ENCODE results near the gene LDB1. TPM values are rescaled to one million over a fixed set of nuclear protein-coding genes. Genes with fewer than 3 reads are reported as not detected.

LDB1 gene
- total RNA-seq, 1 experiment from 2014 or later = 100 TPM

DNA sequence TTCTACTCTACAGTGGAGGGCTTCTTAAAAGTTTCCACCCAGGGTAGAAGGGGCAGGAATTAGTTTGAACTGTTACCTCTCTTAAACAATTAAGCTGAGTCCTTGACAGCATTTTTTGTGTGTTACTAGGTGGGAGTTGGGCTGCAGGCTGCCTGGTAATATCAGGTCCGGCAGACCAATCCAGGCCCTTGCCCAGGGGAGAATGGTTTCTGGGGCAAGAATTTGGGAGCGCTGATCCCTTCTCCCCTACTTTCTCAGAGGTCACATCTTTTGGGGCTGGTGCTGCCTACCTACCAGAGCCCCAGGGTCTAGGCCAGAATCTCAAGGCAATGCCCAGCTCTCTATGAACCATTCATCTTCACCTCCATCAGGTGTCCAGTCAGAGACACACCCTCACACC is 14.2 kb upstream of the LDB1 start:
- peak overlapping the region; percentile 90 for H3K27ac Mint-ChIP-seq

GRCh38 chr10:102133373-102134195 is 13.4 kb upstream of the LDB1 start:
- Mint-ChIP-seq H3K4me1 (peaks cover 22% of the 10 kb centered on the region), H3K27ac (peak overlapping the region; percentile 98), H3K4me3 (peak overlapping the region; percentile 89), H3K9me3 (no peaks in the 10 kb centered on the region), H3K36me3 (peaks cover 18% of the 10 kb centered on the region), H3K27me3 (ENCODE audit: low read depth) (peaks cover 4% of the 10 kb centered on the region; the same call in 1 of the 2 replicates)
- DNase-seq (ENCODE audit: low spot score) (peak; percentile 53), ATAC-seq (peak; percentile 3; the same call in 1 of the 2 replicates)
- POLR2A ChIA-PET = no interaction called here
- no peak for TF ChIP-seq GABPB1 (CRISPR knock-in tag; IDR thresholded peaks at IDR 0.05)
- TF ChIP-seq, protein P1, sequence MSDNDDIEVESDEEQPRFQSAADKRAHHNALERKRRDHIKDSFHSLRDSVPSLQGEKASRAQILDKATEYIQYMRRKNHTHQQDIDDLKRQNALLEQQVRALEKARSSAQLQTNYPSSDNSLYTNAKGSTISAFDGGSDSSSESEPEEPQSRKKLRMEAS (CRISPR knock-in tag; IDR thresholded peaks at IDR 0.05) = 0 out of 2 replicates have a peak, but pooled peaks have one; percentile 56
- peak; percentile 78 for TF ChIP-seq USF1 (CRISPR knock-in tag; IDR thresholded peaks at IDR 0.05)
- TF ChIP-seq USF2 (CRISPR knock-in tag; IDR thresholded peaks at IDR 0.05) = peak; percentile 69; the same call in 1 of the 2 replicates
- TF ChIP-seq FOXP1 (CRISPR knock-in tag; IDR thresholded peaks at IDR 0.05; ENCODE audit: borderline replicate concordance) = peak; percentile 10; the same call in 1 of the 2 replicates
- TF ChIP-seq HMGXB4 (CRISPR knock-in tag; IDR thresholded peaks at IDR 0.05) = peak; percentile 61; the same call in 1 of the 2 replicates
- CTCF ChIA-PET = no interaction called here

More for the DNA sequence above, 14.2 kb upstream of the LDB1 start:
- ChIA-PET CTCF (no interaction called here), POLR2A (no interaction called here)
- TF ChIP-seq CREB1 (CRISPR knock-in tag; IDR thresholded peaks at IDR 0.05) (no peak), CBFB (CRISPR knock-in tag; IDR thresholded peaks at IDR 0.05; ENCODE audit: low read depth) (no peak), ZSCAN18 (CRISPR knock-in tag; IDR thresholded peaks at IDR 0.05) (no peak), ZMAT4 (CRISPR knock-in tag; IDR thresholded peaks at IDR 0.05) (no peak), TCF7 (CRISPR knock-in tag; IDR thresholded peaks at IDR 0.05; ENCODE audit: low read depth) (no peak), ZBTB21 (CRISPR knock-in tag; IDR thresholded peaks at IDR 0.05; ENCODE audit: borderline replicate concordance) (no peak), ZNF121 (CRISPR knock-in tag; IDR thresholded peaks at IDR 0.05) (no peak), MLX (CRISPR knock-in tag; IDR thresholded peaks at IDR 0.05) (no peak)
- TF ChIP-seq, protein P2, sequence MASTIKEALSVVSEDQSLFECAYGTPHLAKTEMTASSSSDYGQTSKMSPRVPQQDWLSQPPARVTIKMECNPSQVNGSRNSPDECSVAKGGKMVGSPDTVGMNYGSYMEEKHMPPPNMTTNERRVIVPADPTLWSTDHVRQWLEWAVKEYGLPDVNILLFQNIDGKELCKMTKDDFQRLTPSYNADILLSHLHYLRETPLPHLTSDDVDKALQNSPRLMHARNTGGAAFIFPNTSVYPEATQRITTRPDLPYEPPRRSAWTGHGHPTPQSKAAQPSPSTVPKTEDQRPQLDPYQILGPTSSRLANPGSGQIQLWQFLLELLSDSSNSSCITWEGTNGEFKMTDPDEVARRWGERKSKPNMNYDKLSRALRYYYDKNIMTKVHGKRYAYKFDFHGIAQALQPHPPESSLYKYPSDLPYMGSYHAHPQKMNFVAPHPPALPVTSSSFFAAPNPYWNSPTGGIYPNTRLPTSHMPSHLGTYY (CRISPR knock-in tag; IDR thresholded peaks at IDR 0.05) = no peak
- H3K4me1 Mint-ChIP-seq = peaks cover 22% of the 10 kb centered on the region
- no peak for ATAC-seq
- H3K4me3 Mint-ChIP-seq = peak overlapping the region; percentile 89
- no peaks in the 10 kb centered on the region for H3K27me3 Mint-ChIP-seq (ENCODE audit: low read depth)
- H3K9me3 Mint-ChIP-seq = no peaks in the 10 kb centered on the region
- no peak for DNase-seq (ENCODE audit: low spot score)
- H3K36me3 Mint-ChIP-seq = peaks cover 26% of the 10 kb centered on the region

Data from WTC11 (cell line).